Astrocyte (in vitro differentiated cells and primary cell): Measurements from ENCODE around the gene TPM3. TPM values are rescaled to one million over a fixed set of nuclear protein-coding genes. Genes with fewer than 3 reads are reported as not detected.
A peak's percentile ranks its signal among the peaks of the same experiment; 100 is the strongest.

Source experiments
- DNase-seq: peaks from one replicate; pipeline ENCODE4 v3.0.0-alpha.2; 2010; ENCODE audit warnings: low read depth
- FAIRE-seq: peaks from 2 replicates; lab custom pipeline; 2011; peaks lifted over from hg19 to GRCh38; lab: Jason Lieb, UNC
- H2AFZ ChIP-seq: 2 replicates; pipeline ENCODE4 v1.6.0; 2012; ENCODE audit warnings: low read depth, low read length, inconsistent platforms
- H3K27ac ChIP-seq: 2 replicates; pipeline ENCODE4 v1.5.1; 2011; ENCODE audit warnings: low read depth, low read length, inconsistent platforms
- H3K27me3 ChIP-seq: 2 replicates; pipeline ENCODE4 v1.6.0; 2011; ENCODE audit warnings: low read length, inconsistent platforms; ENCODE audit not compliant: insufficient read depth
- H3K36me3 ChIP-seq: 2 replicates; pipeline ENCODE4 v1.5.1; 2011; ENCODE audit warnings: low read length, inconsistent platforms; ENCODE audit not compliant: insufficient read depth
- H3K4me1 ChIP-seq: 2 replicates; pipeline ENCODE4 v1.5.1; 2011; ENCODE audit warnings: low read length, inconsistent platforms; ENCODE audit not compliant: insufficient read depth
- H3K4me2 ChIP-seq: 2 replicates; pipeline ENCODE4 v1.6.0; 2012; ENCODE audit warnings: low read length, inconsistent platforms
- H3K4me3 ChIP-seq: 2 replicates; pipeline ENCODE4 v1.5.1; 2011; ENCODE audit warnings: low read depth, mild to moderate bottlenecking, low read length, inconsistent platforms; ENCODE audit not compliant: insufficient read depth
- H3K79me2 ChIP-seq: 2 replicates; pipeline ENCODE4 v1.6.0; 2012; ENCODE audit warnings: mild to moderate bottlenecking, low read length, inconsistent platforms; ENCODE audit not compliant: insufficient read depth
- H3K9ac ChIP-seq: 2 replicates; pipeline ENCODE4 v1.6.0; 2012; ENCODE audit warnings: mild to moderate bottlenecking, low read length, inconsistent platforms
- H3K9me3 ChIP-seq: 2 replicates; pipeline ENCODE4 v1.5.1; 2012; ENCODE audit warnings: low read depth, mild to moderate bottlenecking, low read length, inconsistent platforms; ENCODE audit not compliant: insufficient read depth
- H4K20me1 ChIP-seq: 2 replicates; pipeline ENCODE4 v1.6.0; 2012; ENCODE audit warnings: low read length, inconsistent platforms; ENCODE audit not compliant: insufficient read depth
- H3K27ac Mint-ChIP-seq: one replicate; pipeline ENCODE4 v1.8.0; 2021; ENCODE audit warnings: mild to moderate bottlenecking, mixed read lengths; ENCODE audit not compliant: unreplicated experiment
- H3K27me3 Mint-ChIP-seq: one replicate; pipeline ENCODE4 v1.8.0; 2021; ENCODE audit warnings: low read depth, mixed read lengths; ENCODE audit not compliant: unreplicated experiment
- H3K36me3 Mint-ChIP-seq: one replicate; pipeline ENCODE4 v1.8.0; 2021; ENCODE audit warnings: low read depth, mixed read lengths; ENCODE audit not compliant: unreplicated experiment
- H3K4me1 Mint-ChIP-seq: one replicate; pipeline ENCODE4 v1.8.0; 2021; ENCODE audit warnings: low read depth, mixed read lengths; ENCODE audit not compliant: unreplicated experiment
- H3K4me3 Mint-ChIP-seq: one replicate; pipeline ENCODE4 v1.8.0; 2021; ENCODE audit warnings: mild to moderate bottlenecking, moderate library complexity, mixed read lengths; ENCODE audit not compliant: unreplicated experiment
- H3K9me3 Mint-ChIP-seq: one replicate; pipeline ENCODE4 v1.8.0; 2021; ENCODE audit warnings: mild to moderate bottlenecking, mixed read lengths; ENCODE audit not compliant: unreplicated experiment
- EZH2 ChIP-seq: IDR thresholded peaks from 2 replicates; pipeline ENCODE4 v1.6.1; 2012; ENCODE audit warnings: mild to moderate bottlenecking, low read length, inconsistent platforms; ENCODE audit not compliant: insufficient read depth
- total RNA-seq: library from RNA; stranded (reverse); gene quantifications from 2 replicates; pipeline ENCODE4 v1.2.1, GENCODE V29; 2021
- TF ChIP-seq, protein P1 (sequence below): IDR thresholded peaks from 2 replicates; pipeline ENCODE4 v1.5.1; 2011; ENCODE audit warnings: low read depth, mild to moderate bottlenecking, inconsistent platforms, low read length, moderate library complexity; ENCODE audit not compliant: insufficient read depth

TPM3 gene
- total RNA-seq, 1 donor from 2014 or later = 687 TPM

GRCh38 chr1:154182344-154183045, 9.4 kb downstream of the TPM3 start:
- H3K4me1 Mint-ChIP-seq = peaks cover 41% of the 10 kb centered on the region

DNA sequence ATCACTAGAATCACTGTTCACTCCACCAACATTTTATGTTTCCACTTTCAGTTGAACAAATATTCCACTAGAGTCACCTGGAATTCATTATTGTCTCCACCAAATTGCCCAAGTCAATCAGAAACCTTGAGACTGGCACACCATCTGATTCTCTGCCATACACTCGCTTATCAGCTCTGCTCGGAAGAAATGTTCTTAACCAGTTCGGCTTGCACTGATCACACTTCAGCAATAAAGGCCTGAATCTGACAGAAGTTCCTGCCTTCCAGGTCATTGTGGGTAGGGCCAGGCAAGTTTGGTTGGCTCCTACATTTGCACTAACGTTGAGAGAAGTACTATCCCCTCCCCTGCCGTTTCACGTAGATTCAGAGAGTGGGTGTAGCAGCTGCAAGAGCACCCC, 10.0 kb downstream of the TPM3 start:
- H3K36me3 Mint-ChIP-seq = peaks cover 4% of the 10 kb centered on the region
- Histone ChIP-seq H2AFZ (no peak overlapping the region), H3K9me3 (no peaks in the 10 kb centered on the region), H3K27me3 (peaks cover 2% of the 10 kb centered on the region), H3K4me2 (peak overlapping the region; percentile 94), H3K4me1 (peaks cover 44% of the 10 kb centered on the region), H3K36me3 (peaks cover 11% of the 10 kb centered on the region), H3K79me2 (peaks cover 62% of the 10 kb centered on the region), H4K20me1 (peaks cover 59% of the 10 kb centered on the region), H3K4me3 (peak overlapping the region; percentile 99), H3K9ac (peak overlapping the region; percentile 94), H3K27ac (peak overlapping the region; percentile 79)
- DNase-seq = no peak
- H3K4me1 Mint-ChIP-seq = peaks cover 45% of the 10 kb centered on the region
- H3K27ac Mint-ChIP-seq = peak overlapping the region; percentile 98
- FAIRE-seq = no peak
- H3K27me3 Mint-ChIP-seq = no peaks in the 10 kb centered on the region
- H3K9me3 Mint-ChIP-seq = peaks cover 2% of the 10 kb centered on the region
- TF ChIP-seq, protein P1, sequence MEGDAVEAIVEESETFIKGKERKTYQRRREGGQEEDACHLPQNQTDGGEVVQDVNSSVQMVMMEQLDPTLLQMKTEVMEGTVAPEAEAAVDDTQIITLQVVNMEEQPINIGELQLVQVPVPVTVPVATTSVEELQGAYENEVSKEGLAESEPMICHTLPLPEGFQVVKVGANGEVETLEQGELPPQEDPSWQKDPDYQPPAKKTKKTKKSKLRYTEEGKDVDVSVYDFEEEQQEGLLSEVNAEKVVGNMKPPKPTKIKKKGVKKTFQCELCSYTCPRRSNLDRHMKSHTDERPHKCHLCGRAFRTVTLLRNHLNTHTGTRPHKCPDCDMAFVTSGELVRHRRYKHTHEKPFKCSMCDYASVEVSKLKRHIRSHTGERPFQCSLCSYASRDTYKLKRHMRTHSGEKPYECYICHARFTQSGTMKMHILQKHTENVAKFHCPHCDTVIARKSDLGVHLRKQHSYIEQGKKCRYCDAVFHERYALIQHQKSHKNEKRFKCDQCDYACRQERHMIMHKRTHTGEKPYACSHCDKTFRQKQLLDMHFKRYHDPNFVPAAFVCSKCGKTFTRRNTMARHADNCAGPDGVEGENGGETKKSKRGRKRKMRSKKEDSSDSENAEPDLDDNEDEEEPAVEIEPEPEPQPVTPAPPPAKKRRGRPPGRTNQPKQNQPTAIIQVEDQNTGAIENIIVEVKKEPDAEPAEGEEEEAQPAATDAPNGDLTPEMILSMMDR = no peak
- no peak for TF ChIP-seq EZH2
- peak overlapping the region; percentile 100 for H3K4me3 Mint-ChIP-seq

More at GRCh38 chr1:154182344-154183045, 9.4 kb downstream of the TPM3 start:
- peaks cover 4% of the 10 kb centered on the region for H3K36me3 Mint-ChIP-seq
- H3K4me3 ChIP-seq = peak overlapping the region; percentile 99
- no peaks in the 10 kb centered on the region for H3K9me3 ChIP-seq
- H3K4me1 ChIP-seq = peaks cover 40% of the 10 kb centered on the region
- peaks cover 11% of the 10 kb centered on the region for H3K36me3 ChIP-seq
- H3K27me3 Mint-ChIP-seq = no peaks in the 10 kb centered on the region
- FAIRE-seq = no peak
- peaks cover 56% of the 10 kb centered on the region for H3K79me2 ChIP-seq
- peak; percentile 81 for DNase-seq
- peak overlapping the region; percentile 98 for H3K27ac Mint-ChIP-seq
- peak overlapping the region; percentile 94 for H3K4me2 ChIP-seq
- peak overlapping the region; percentile 67 for H2AFZ ChIP-seq
- peaks cover 2% of the 10 kb centered on the region for H3K9me3 Mint-ChIP-seq
- peaks cover 3% of the 10 kb centered on the region for H3K27me3 ChIP-seq
- TF ChIP-seq, protein P1 = no peak
- TF ChIP-seq EZH2 = no peak
- peak overlapping the region; percentile 79 for H3K27ac ChIP-seq
- H3K4me3 Mint-ChIP-seq = peak overlapping the region; percentile 100
- peaks cover 53% of the 10 kb centered on the region for H4K20me1 ChIP-seq
- peak overlapping the region; percentile 94 for H3K9ac ChIP-seq
